GM19043 (cell line): Measurements from ENCODE around the gene FAXC.
A peak's percentile ranks its signal among the peaks of the same experiment; 100 is the strongest.

Experiments used
- ATAC-seq: cut with Tn5 transposase; IDR thresholded peaks from one replicate; pipeline ENCODE4 v1.9.1; 2021; ENCODE audit warnings: low read depth; ENCODE audit not compliant: unreplicated experiment

Gene FAXC

DNA sequence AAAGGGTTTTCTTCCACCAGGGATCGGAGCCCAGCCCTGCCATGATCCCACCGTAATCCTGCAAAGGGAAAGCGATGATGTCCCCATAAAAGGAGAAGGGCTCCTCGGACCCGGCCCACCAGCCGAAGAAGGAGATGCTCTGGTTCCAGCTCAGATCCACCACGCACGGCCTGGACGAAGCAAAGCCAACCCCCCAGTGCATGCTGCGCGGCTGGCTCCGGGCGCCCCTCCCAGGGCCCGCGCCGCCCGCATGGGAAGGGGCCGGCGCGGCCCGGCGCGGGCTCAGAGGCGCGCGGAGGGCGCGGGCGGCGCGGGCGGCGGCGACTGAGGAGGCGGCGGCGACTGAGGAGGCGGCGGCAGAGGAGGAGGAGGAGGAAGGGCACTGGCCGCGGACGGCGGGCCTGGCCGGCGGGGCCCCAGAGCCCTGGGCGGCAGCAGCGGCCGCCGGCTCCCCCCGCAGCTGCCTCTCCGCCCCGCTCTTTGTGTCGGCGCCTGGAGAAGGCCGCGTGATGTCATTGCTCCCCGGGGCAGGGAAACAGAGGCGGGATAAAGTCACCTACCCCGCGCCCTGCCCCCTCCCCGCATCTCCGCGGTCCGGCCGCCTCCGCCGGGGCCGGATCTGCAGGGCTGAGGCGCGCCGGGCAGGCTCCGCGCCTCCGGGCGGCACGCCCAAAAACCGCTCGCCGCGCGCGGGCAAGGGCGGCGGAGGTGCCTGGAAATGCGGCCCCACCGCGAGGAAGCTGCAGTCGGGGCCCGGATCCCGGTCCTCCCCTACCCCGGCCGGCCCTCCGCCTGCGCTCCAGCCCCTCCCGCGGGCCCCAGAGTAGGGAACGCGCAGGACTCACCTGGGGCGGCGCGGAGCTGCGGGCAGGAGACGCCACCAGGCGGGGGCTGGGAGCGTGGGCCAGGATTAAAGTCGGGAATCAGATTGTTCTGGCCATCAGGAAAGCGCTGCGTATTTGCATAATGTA, at the start of gene FAXC:
Gene FAXC, minus strand, starts transcription at position 504 of the 971 bp plus-strand sequence. Its CDS starts 302 bp downstream, at position 202.
- ATAC-seq = peak; percentile 54

DNA sequence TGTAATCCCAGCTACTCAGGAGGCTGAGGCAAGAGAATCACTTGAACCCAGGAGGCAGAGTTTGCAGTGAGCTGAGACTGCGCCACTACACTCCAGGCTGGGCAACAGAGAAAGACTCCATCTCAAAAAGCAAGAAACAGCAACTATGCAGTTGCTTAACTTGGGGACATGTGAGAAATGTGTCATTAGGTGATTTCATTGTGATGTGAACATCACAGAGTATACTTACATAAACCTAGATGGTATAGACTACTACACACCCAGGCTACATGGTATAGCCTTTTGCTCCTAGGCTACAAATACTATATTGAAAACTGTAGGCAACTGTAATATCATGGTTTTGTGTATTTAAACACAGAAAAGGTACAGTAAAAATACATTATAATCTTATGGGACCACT, 47.8 kb upstream of the FAXC start:
- ATAC-seq = no peak

DNA sequence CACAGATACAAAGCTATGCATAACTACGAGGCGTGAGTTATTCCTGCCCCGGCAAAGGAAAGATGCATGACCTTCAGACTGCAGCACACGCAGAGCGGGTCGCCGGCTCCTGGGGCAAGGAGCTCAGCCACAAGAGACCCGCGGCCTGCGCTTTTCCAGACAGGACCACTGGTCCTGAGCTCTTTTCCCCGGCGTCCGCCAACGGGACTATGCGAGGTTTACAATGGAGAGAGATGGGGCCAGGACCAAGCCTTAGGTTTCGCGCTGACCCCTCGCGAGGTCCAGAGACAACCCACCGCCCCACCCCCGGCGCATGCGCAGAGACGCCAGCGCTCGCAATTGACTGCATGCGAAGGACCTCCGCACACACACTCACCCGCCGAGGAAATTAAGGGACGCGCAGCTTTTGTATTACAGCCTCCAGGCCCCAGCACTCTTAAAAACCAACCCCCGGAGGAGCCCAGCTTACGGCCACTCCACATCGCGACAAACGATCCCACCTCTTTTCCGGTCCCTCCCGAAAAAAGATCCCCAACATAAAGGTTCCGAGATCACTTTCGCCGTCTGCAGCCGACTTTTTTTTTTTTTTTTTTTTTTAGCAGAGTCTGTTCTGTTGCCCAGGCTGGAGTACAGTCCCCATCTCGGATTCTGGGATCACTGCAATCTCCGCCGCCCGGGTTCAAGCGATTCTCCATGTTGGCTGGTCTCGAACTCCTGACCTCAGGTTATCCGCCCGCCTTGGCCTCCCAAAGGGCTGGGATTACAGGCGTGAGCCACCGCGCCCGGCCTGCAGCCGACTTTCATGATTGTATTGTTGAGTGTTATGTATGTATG, 44.4 kb upstream of the FAXC start, which contains the start of gene COQ3:
Gene COQ3, minus strand, starts transcription at position 498 of the 834 bp plus-strand sequence. Its CDS starts 16 bp downstream, at position 482.
- peak; percentile 76 for ATAC-seq

DNA sequence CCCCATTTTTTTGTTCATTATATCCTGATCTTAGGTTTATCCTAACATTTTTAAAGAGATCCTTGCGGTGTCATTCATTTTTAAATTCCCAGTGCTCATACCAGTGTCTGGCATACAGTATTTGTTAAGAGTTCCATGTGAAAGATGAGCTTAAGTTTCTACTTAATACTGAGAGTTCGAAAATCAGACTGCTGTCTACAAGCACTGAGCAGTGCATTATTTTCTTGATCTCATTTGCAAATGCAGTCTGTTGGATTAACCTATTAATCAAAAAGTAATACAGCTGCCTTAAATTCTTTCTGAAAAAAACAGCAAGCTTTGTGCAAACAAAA, 43.9 kb upstream of the FAXC start:
- peak; percentile 24 for ATAC-seq

DNA sequence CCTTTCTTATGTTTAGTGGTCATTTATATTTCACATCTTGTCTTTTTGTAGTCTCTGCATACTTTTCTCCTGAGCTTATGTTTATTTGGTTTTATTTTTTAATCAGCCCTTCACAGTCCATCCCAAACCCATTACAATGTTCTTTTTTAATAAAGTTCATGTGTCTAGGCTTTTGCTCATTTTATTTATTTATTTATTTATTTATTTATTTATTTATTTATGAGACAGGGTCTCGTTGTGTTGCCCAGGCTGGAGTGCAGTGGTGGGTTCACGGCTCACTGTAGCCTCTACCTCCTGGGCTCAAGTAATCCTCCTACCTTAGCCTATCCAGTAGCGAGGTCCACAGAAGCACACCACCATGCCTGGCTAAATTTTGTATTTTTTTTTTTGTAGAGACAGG, 41.4 kb upstream of the FAXC start:
- ATAC-seq = no peak

DNA sequence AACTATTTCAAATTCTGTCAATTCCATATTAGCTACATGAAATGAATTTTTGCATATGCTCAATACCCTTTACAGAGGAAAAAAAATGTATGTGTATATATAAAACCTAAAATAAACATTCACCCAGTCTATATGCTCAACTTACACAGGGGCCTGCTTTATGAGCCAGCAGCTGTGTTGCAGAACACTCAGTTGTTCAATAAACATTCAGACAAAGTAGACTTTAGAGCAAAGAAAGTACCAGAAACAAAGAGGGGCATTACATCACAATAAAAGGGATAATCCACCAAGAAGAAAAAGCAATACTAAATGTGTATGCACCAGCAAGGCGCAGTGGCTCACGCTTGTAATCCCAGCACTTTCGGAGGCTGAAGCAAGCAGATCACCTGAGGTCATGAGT, 35.0 kb upstream of the FAXC start:
- no peak for ATAC-seq

DNA sequence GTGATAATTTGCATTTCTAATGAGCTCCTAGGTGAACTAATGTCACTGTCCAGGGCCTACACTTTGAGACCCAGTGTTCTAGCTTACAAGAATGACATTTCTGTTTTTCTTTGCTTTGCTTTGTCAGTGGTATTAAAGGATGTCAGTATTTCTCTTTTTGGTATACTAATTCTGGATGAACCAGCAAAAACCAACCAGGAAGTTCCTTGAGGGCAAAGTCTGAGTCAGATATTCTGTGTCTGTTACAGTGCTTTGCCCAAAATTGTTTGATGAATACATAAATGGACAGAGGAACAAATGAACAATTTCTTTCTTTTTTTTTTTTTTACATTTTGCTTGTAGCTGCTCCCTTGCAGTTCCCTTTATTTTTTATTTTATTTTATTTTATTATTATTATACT, 29.2 kb upstream of the FAXC start:
- no peak for ATAC-seq

DNA sequence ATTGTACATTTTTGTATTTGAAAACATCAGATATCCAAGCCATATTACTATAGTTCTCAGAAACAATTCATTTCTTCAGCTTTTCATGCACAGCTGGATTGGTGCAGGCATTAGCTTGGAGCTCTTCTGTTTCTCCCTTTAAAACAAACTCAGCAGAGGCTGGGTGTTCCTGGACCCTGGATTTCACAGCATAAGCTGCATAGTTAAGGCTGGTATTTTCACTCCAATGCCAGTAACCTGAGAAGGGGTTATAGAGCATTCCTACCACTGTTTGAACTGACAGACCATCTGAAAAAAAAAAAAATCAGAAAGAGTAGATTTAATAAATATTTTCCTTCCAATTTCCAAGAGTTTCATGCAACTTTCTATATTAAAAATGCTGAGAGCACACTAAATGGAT, 20.1 kb upstream of the FAXC start:
- ATAC-seq = no peak

DNA sequence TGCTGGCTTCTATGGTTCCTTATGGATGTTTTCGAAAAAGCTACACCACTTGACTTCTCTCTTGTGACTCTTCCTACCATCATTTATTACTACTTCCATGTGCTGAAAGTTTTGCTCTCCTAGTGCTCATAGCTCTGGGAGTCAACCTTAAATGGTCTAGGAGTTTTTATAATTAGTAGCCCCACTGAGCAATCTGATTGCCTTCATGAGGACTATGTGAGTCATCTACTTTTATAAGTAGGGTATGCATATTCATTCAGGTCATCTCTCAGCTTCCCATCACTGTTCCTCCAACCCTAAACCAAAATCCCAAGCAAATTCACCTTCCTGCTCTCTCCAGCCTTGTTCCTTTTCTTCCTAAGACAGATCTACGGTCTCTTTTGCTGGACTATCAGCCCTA, 17.4 kb upstream of the FAXC start:
- no peak for ATAC-seq

DNA sequence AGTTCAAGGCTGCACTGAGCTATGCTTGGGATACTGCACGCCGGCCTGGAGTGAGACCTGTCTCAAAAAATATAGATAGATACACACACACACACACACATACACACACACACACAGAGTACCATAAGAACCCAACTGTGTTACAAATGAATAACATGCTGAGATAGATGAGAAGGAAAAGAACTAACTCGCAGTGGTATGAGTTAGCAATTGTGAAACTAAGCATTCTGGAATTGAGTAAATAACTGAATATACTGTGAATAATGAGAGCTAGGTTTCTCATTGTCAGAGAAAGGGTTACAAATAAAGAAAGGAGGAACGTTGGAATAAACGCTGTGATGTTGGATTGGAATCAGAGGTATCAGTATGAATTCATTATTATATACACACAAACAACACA, 14.6 kb upstream of the FAXC start:
- ATAC-seq = peak; percentile 66

DNA sequence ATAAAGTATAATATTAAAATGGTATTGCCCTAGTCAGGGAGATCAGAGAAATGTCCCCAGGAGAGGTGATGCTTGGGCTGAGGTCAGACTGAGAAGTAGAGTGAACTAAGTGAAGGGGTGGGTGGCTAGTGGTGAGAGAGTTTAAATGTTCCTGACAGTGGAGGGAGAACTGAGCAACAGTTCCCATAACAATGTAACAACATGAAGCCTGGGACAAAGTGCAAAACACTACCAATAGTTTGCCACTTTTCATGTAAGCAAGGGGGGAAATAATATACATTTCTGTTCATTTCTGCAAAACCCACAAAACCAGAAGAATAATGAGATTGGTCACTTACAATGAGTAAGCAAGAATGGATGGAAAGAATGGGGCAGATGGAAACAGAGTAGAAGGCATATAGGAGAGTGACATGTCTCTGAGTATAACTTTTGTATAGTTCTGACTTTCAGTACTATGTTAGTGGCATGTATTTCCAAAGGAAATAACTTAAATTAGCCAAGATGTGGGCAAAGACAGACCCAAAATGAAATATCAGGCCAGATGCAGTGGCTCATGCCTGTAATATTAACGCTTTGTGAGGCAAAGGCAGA, 13.3 kb upstream of the FAXC start:
- ATAC-seq = no peak

DNA sequence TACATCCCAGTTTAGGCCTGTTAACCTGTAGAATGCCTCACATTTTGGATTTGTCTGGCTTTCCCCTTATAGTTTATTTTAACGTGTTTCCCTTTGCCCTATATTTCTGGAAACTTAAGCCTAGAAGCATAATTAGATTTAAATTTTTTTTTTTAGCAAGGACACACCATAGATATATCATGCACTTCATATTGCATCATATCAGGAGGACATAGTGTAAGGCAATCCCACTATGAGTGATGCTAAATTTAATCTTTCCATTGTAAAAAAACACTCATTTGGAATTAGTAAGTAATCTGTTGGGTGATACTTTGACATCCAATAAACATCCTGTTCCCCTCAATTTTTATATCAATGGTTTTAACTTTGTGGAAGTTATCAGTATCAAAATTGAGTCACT, 10.3 kb upstream of the FAXC start:
- ATAC-seq = no peak

DNA sequence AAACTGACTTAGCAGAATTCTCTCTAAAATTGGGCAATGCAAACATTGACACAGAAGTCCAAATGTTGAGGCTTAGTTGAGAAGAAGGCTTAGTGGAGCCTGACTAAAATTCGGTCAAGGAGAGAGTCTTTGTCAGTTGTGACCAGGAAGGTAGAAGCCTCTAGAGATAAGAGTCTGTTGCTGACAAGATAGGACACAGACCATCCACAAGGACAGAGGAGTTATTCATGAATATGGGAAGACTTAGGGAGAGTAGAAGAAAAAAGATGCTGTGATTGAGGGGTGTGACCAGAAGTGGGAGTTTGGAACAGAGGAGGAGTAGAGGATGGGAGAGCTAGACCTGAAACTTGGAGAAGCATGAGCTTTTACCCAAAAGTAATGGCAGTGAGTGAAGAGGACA, 7.2 kb upstream of the FAXC start:
- no peak for ATAC-seq

DNA sequence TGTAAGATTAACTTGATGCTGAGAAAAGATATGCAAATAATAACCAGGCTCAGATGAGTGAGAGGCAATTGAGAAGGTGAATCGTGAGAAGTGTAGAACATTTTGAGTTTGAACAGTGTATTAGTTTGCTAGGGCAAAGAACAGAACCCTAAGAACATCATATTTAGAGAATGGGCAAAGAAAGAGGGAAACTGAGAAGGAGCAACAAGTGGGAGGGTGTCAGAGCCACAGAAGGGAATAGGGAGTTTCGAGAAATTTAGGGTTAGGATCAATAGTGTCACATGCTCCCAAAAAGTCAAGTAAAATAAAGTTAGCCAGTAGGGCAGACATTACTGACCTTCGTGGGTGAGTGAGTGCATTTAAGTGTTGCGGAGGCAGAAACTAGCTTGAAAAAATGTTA, 5.5 kb upstream of the FAXC start:
- ATAC-seq = no peak

DNA sequence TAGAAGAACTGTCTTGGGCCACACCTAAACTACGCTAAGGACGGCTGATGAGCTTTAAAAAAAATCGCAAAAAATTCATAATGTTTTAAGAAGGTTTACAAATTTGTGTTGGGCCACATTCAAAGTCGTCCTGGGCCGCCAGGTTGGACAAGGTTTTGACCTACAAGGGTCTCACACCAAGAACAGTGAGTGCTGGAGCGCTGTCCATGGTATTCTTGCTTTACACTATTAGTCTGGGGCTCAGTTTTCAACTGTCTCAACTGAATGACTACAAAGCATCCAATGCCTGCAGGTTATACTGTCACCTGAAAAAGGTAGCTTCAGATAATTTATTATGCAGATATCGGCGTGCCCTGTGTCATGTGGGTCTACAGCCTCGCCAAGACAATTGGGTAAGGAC, 3.7 kb upstream of the FAXC start:
- no peak for ATAC-seq

DNA sequence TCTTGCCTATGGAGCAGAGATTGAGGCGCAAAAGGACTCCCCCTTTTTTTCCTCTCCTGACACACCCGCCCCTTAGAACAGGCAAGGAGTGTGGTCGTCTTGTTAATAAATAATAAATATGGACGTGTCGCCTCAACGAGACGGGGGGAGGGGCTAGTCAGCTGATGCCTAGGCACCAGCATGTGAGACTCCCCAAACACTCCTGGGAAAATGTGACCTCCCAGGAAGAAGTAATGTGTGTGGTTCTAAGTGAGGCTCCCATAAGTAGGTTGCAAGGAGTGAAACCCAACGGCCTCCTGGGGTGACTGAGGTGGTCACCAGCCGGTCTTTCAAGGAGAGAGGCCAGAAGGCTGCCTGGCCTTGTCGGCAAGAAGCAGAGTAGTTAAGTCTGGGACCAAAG, 1.1 kb upstream of the FAXC start:
- no peak for ATAC-seq

DNA sequence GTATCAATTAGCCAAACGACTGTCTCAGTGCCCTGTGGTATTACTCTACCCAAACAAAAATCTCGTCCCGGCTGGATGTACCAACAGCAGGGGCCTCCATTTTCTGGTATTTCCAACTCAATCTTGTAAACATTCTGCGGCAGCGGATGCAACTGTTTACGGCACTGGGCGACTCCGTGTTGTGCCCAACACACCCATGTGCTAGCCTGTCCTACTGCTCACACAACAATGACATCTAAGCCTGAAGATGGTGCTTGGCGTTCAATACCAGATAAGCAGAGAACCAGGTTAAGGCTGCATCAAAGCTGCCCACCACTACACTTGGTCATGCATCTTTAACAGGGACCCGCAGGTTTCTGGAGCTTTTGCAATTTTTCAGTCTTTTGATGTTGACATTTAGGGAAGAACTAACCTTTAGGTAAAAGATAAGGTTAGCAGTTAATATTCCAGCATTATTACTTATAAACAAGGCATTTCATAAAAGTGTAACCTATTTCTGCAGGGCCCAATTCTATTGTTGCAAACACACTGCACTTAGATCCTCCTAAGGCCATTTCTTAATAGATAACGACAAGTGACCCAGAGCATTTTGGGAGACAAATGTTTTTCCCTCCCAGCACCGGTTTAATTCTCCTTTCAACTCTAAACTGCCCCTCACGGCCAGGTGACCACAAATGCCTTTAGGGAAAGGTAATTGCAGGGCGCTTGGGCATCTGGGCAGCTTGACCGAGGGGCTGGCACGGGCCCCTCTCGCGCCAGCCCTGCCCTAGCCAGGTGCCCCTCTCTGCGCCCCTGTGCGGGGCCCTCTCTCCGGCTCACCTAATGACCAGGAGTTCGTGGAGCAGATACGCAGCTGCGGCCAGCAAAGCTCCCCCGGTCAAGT, 945 bp downstream of the FAXC start:
- no peak for ATAC-seq

DNA sequence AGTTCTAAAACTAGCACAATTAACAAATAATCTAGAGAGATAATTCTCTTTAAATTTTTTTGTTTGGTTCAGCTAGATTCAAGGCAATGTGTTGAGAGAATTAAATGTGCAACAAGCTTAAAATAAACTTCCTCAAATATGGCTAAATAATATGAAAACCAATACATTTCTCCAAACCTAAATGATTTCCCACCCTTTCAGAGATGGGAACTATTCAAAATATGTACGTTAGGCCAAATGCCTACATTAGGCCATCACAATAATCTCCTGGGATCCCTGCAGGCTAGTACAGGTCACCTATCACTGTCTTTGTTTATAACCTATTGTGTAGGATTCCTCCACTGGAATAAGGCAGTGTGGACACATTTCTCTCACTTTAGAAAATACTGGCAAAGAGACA, 1.7 kb downstream of the FAXC start:
- ATAC-seq = no peak

DNA sequence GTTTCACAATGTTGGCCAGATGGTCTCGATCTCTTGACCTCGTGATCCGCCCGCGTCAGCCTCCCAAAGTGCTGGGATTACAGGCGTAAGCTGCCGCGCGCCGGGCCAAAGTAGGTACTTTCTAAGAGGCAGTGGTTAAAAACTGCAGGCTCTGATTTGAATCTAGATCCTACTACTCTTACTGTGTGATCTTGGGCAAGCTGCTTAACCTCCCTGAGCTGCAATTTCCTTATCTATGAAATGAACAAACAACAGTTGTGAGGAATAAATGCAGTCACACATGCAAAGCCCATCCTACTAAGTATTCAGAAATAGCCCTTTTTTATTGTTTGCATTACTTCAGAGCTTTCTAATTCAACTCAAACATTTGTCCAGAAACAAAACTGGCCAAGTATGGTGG, 2.9 kb downstream of the FAXC start:
- no peak for ATAC-seq

DNA sequence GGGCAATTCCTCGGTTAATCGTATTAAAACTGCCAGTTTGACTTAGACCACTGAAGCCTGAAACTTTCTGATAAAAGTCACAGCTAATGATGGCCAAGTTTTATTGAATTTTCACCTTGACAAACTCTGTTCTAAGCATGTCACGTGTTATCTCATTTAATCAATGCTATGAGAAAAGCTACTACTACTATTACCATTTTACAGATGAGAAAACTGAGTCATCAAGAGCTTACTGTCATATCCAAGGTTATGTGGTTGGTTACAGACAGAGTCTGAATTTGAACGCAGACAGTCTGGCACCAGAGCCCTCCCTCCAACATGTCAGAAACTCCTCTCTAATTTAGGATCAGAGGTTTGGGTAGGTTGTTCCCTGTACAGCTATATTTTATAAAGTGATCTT, 4.3 kb downstream of the FAXC start:
- ATAC-seq = no peak
